Brain pericyte (primary cell): ENCODE data around the gene GNPTAB.
"Not testable (repeated sequence)": the region's sequence is repeated elsewhere in the genome, so short reads cannot be mapped to it uniquely, and the experiment has no call there.

ENCODE experiments used
- DNase-seq: peaks from one replicate; pipeline ENCODE4 v3.0.0-alpha.2; 2012; ENCODE audit warnings: low read depth, low spot score

Gene GNPTAB

DNA sequence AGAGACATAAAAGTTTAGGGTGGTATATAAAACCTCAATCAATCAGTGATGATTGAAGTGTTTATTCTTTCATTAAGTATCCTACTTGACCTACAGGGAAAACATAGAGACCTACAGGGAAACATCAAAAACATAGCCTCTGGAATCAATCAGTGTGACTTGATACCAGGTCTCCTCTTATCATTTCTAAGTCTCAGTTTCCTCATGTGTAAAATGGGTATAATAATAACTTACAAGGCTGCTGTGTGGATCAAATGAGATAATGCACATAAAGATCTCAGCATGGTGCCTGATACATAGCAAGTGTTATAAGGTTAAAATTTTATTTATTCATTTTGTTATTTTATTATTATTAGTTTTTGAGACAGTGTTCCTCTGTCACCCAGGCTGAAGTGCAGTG lies 22.2 kb upstream of the GNPTAB start:
- no peak for DNase-seq

DNA sequence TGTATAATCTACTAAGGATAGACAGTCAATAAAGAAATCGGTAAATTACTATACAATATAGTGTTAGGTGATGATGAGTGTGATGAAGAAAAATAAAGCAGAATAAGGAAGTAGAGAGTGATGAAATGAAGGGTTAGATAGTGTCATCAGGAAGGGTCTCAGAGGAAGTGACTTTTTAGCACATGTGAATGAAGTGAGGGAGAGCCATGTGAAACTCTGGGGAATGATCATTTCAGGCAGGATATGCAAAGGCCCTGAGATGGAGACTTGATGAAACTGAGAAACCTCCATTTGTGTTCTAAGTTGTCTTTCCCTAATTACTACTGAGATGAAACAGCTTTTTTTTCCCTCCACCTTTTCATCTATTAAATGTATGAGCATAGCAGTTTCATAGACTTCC lies 19.4 kb upstream of the GNPTAB start:
- DNase-seq: no peak

DNA sequence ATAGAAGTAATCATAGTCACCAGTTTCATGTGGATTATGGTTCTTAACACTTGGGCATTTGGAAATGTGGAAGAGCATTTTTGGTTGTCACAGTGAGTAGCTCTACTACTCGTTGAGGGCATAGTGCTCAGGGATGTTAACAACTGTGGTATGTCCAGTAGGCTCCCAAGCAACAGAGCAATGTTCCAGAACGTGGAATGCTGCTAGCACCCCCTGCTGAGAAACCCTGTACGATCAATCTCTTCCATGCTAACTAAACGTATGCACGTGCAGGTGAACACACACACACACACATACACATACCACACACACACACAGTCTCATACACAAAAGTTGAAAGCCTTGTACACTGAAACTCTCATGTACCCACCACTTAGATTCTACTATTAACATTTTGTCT lies 16.6 kb upstream of the GNPTAB start:
- DNase-seq: no peak

DNA sequence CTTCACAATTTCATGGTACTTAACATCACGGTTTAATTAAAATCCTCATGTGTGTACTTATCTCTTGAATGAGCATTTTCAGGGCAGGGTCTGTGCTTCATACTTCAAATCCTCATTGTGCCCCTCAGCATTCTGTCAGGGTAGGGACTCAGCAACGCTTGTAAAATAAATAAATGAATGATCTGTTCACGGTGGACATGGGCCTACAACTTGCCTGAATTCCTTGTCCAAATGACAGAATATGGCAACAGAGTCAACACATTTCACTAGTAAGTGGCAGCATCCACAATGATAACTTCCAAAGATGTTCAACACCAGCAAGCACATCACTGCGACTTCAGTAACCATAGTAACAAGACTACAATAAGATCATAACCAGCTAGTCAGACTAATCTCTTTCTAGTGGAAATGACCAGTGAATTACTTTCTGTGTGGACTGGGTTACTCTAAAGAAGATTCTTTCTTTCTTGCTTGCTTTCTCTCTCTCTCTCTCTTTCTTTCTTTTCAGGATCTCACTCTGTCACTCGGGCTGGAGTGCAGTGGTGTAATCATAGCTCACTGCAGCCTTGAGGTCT lies 14.5 kb upstream of the GNPTAB start:
- DNase-seq: no peak

DNA sequence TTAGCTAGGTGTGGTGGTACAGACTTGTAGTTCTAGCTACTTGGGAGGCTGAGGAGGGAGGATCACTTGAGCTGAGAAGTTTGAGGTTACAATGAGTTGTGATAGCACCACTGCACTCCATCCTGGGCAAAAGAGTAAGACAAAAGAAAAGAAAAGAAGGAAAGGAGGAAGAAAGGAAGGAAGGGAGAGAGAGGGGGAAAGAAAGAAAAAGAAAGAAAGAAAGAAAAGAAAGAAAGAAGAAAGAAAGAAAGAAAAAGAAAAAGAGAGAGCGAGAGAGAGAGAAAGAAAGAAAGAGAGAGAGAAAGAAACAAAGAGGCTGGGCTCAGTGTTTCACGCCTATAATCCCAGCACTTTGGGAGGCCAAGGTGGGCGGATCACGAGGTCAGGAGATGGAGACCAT lies 10.3 kb upstream of the GNPTAB start:
- DNase-seq: no peak

DNA sequence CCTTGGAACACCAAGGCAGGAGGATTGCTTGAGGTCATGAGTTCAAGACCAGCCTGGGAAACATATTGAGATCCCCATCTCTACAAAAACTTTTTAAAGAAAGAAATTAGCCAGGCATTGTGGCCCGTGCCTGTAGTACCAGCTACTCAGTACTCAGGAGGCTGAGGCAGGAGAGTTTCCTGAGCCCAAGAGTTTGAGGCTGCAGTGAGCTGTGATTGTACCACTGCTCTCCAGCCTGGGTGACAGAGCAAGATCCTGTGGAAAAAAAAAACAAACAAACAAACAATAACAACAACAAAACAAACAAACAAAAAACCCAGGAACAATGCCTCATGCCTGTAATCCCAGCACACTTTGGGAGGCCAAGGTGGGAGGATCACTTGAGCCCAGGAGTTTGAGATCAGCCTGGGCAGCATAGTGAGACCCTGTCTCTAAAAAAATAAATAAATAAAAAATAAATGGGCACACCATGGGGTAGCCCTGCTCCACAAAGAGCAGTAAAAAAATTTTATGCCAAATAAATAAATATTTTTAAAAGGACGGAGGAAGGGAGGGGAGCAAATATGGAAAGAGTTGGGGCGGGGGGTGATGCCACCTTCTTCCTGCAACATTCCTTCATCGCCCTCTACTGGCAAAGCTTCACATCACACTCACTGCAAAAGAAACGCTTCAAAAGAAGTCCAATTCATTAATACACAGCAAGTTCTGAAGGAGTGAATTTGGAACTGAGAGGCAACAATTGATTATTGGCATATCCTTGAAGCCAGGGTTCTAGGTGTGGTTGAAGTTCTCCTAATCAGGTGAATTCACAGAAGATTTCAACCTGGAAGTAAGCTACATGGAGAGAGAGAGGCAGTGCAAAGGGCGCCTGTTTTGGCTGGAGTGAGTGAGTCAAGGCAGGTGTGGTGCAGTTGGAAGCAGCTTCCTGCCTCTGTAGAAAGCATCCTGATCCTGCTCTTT lies 8.8 kb upstream of the GNPTAB start:
- no peak for DNase-seq

DNA sequence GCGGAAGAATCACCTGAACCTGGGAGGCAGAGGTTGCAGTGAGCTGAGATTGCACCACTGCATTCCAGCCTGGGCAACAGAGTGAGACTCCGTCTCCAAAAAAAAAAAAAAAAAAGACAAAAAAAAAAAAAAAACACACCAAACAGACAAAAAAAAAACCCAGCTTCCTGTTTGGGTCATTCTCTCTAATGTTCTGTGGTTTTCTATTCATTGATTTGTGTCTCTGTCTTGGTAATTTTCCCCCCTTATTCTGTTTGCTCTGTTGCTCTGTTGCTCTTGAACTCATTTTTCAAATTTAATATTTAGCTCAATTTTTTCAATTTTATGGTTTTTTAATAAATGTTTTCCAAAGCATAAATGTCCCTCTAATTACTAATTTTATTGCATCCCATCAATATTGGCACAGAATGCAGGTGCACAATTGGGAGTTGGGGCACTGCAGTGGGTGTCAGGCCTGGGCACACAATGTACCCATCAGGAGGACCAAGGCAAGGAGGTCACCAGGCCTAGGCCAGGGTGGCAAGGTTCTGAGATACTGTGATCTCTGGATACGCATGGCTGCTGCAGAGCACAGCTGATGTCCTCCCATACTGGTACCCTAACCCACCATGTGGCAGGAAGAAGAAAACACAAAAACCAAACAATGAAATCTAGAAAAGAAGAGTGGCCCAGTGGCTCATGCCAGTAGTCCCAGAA lies 8.0 kb upstream of the GNPTAB start:
- no peak for DNase-seq

DNA sequence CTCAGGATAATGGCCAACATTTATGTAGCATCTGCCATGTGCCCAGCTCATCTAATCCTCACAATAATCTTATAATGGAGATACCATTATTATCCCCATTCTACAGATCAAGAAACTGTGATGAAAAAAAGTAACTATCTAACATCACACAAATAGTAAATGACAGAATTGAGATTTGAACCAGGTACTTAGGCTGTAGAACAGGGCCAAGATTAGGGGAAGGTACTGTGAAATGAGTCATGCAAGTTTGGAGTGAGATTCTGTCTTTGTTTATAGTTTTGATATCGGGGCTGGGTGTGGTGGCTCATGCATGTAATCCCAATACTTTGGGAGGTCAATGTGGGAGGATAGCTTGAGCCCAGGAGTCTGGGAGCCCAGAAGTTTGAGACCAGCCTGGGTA lies 1.3 kb upstream of the GNPTAB start:
- DNase-seq: no peak

DNA sequence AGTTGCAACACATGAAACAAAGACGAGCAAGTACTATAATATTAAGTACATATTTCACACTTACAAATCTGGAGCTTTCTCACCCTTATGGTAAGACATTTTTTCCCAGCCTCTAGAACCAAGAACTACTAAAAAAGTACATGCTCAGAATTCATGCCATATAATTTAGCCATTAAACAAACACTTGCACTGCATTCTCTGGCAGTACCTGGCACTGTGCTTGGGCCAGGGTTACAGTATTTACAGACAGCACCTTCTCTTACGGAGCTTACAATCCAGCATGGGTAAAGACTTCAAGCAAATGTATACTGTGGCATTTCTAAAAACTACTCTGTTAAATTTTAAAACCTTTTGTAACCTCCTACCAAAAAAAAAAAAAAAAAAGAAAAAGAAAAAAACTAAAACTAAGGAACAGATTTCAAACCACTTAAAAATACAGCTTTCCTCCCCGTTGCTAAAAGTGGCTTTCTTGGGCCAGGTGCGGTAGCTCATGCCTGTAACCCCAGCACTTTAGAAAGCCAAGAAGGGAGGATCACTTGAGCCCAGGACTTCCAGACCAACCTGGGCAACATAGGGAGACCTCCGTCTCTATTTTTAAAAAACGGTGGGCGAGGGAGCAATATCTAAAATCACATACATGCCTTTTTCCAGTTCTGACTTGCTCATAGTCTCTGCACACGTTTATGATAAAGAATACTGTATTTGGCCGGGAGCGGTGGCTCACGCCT lies 956 bp downstream of the GNPTAB start:
- DNase-seq: no peak

DNA sequence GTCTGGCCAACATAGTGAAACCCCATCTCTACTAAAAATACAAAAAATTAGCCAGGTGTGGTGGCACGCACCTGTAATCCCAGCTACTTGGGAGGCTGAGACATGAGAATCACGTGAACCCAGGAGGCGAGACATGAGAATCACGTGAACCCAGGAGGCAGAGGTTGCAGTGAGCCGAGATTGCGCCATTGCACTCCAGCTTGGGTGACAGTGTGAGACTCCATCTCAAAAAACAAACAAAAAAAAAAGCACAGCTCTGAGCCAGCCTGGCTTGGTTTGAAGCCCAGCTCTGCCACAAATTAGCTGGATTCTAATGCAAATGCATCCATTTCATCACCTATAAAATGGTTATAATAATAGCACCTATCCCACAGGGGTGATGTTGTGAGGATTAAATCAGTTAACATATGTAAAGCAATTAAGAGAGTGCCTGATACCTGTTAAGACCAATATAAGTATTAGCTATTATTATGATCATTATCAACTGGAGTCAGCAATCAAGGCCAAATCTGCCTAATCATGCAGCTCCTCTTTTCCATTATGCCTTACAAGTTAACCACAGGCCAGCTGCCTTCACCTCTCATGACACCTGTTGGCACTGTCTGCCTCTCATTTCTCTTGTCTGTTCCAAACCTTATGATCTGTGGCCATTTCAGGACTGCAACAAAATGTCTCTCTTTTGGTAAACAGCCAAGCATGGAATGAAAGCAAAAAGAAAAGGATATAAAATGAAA lies 2.1 kb downstream of the GNPTAB start:
- no peak for DNase-seq

DNA sequence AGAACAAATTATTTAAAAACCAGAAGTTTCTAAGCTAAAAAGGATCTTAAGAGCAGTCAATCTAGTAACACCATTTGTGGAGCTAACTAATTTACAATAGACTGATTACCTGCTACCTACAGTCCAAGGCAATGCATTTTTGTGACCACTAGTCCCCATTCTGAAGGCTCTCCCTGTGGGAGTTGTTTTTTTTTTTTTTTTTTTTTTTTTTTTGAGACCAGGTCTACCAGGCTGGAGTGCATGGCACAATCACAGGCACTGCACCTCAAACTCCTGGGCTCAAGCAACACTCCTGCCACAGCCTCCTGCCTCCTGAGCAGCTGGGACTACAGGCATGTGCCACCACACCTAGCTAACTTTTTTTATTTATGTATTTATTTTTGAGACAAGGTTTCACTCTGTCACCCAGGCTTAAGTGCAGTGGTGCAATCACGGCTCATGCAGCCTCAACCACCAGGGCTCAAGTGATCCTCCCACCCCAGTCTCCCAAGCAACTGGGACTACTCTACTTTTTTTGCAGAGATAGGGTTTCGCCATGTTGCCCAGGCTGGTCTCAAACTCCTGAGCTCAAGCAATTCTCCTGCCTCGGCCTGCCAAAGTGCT lies 3.9 kb downstream of the GNPTAB start:
- no peak for DNase-seq

DNA sequence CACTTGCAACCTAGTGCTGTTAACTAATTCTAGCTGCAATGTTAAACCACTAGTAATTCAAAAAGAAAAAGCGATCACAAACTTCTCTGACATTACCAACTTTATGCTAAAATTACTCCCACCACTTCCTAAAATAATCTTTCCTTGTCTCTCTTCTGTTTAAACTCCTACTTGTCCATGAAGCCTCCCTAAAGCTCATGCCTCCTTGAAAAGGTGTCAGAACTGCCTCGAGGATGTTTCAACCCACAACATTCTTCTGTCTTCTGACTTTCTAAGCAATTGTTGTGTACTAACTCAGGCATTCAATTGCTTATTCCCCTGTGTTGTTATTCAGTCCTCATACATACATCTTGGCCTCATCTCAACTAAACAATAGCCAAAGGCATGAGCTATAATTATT lies 5.9 kb downstream of the GNPTAB start:
- no peak for DNase-seq

DNA sequence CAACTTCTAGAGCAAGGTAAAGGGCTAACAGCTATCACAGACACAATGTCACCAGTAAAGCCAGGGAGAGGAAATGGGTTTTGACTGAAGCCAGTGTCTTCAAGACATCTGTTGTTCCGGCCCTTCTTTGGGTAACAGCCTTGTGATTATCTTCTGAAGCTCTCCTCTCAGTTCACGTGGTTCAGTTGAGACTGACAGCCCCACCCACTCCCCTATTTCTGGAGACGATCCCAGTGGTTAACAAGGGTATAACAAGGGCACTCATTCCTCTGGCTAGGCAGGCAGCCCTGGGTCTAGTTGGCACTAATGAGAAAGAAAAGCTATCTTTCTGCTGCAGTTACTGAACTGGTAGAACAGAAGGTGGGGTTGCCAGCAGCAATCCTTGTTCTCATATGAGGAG lies 6.9 kb downstream of the GNPTAB start:
- DNase-seq: no peak

DNA sequence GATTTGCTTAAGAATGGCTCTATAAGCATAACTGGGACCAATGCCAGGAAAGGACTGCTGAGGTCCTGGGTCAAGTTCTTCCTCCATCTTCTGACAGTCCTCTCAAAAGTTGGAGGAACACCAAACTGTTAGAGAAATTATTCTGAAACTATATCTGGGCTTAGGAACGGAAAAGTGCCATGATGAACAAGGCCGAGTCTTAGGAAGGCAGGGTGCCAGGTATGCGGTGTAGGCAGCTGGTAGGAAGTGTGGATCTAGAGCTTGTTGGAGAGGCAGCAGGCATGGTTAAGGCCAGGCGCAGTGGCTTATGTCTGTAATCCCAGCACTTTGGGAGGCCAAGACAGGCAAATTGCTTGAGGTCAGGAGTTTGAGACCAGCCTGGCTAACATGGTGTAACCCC lies 7.7 kb downstream of the GNPTAB start:
- no peak for DNase-seq

DNA sequence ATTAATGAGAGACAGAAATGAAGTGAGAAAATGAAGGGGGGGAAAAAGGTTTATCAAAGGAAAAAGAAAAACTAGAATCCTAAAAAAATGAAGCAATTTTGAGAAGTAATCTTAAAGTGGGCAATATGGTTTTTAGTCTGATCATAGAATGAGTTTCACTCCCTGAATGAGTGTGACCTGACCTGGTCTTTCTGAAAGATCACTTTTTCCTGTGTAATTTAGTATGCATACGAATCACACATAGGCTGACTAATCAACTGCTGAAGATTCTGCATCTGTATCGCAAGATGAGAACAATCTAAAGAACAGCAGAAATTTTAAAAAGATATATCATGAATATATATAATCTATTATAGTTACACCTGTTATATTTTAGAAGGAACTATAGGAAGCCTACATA lies 11.3 kb downstream of the GNPTAB start:
- DNase-seq: no peak

DNA sequence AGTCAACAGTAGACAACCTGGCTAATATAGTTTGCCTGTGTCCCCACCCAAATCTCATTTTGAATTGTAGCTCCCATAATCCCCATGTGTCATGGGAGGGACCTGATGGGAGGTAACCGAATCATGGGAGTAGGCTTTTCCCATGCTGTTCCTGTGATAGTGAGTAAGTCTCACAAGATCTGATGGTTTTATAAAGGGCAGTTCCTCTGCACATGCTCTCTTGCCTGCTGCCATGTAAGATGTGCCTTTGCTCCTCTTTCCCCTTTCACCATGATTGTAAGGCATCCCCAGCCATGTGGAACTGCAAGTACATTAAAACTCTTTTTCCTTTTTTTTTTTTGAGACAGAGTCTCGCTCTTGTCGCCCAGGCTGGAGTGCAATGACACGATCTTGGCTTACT lies 12.1 kb downstream of the GNPTAB start:
- not testable (repeated sequence) for DNase-seq

DNA sequence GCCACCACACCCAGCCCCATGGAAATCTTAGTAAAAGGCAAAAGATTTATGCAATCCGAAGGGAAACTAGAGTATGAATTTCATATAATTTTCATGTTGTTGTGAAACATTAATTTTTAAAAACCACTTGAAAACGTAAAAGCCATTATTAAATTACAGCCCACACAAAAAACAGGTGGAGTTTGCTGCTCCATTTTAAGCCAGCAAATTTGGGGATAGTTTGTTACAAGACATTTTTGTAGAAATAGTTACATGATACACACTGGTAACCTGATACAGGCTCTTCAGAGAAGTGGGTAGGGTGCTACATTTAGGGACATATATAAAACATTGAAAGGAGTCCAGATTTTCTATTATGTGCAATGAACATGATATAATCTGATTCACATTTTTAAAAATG lies 17.6 kb downstream of the GNPTAB start:
- DNase-seq: no peak

DNA sequence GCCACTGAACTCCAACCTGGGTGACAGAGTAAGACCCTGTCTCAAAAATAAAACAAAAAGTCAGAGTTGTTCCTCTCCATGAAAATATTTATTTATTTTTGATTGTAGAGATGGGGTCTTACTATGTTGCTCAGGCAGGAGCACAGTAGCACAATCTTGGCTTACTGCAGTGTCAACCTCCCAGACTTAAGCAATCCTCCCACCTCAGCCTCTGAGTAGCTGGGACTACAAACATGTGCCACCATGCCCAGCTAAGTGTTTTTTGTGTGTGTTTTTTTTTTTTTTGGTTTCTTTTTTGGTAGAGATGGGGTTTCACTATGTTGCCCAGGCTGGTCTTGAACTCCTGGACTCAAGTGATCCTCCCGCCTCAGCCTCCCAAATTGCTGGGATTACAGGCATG lies 18.0 kb downstream of the GNPTAB start:
- DNase-seq: not testable (repeated sequence)

DNA sequence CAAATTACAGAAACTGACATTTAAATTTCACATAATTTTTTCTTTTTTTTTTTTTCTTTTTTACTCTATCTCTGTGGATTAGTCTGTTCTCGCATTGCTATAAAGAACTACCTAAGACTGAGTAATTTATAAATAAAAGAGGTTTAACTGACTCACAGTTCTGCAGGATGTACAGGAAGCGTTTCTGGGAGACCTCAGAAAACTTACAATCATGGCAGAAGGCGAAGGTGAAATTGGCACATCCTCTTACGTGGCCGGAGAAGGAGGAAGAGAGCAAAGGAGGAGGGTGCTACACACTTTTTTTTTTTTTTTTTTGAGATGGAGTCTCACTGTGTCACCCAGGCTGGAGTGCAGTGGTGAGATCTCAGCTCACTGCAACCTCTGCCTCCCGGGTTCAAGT lies 19.4 kb downstream of the GNPTAB start:
- DNase-seq: not testable (repeated sequence)

DNA sequence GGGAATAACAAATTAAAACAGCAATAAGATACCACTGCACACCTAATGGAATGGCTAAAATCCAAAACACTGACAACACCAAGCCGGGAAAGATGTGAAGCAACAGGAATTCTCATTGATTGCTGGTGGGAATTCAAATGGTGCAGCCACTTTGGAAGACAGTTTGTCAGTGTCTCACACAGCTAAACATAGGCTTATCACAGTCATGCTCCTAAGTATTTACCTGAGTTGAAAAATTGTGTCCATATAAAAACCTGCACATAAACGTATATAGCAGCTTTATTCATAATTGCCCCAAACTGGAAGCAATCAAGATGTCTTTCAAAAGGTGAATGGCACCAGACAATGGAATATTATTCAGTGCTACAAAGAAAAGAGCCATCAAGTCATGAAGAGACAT lies 21.6 kb downstream of the GNPTAB start:
- no peak for DNase-seq

DNA sequence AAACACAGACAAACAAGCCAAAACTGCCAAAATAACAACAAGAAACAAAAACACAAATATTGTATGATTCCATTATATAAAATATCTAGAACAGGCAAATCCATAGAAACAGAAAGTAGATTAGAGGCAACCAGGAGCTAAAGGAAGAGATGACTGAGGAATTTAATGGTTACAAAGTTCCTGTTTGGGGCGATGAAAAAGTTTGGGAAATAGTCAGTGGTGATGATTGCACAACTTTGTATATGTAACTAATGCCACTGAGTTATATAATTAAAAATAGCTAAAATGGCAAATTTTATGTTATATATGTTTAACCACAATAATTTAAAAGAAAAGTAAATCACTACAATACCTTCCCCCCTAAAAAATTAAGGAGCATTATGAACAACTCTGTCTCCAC lies 24.5 kb downstream of the GNPTAB start:
- no peak for DNase-seq
